ENCODE data around the gene SPG11.

DNA sequence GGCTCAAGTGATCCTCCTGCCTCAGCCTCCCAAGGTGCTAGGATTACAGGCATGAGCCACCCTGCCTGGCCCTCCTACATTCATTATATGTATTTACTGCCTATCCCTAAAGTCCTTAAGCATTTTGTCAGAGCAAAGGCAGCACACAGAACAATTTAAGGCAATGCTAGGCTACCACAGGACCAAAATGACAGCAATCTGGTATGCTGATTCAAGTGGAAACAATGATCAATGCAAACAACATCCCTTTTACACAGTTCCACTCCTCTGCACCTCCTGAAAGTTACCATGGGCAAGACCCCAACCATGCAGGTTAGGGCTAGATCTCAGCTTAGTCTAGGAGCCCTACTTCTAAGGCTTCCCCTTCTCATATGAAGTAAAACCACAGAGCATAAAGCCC is 40.3 kb downstream of the SPG11 start:
- TF ChIP-seq SP1 (IDR thresholded peaks at IDR 0.05) = no peak
- no peak for TF ChIP-seq BHLHE40 (IDR thresholded peaks at IDR 0.05; ENCODE audit: borderline replicate concordance)
- no peak for TF ChIP-seq L3MBTL2 (conservative IDR thresholded peaks at IDR 0.05)
- no peak for TF ChIP-seq FOXK2 (IDR thresholded peaks at IDR 0.05)
- TF ChIP-seq ELF4 (IDR thresholded peaks at IDR 0.05) = no peak
- no peak for TF ChIP-seq TARDBP (IDR thresholded peaks at IDR 0.05)
- no peak for TF ChIP-seq SUZ12 (IDR thresholded peaks at IDR 0.05)
- TF ChIP-seq HDGF (IDR thresholded peaks at IDR 0.05; ENCODE audit: borderline replicate concordance) = no peak
- no peak for TF ChIP-seq NFRKB (IDR thresholded peaks at IDR 0.05)
- TF ChIP-seq, protein P1, sequence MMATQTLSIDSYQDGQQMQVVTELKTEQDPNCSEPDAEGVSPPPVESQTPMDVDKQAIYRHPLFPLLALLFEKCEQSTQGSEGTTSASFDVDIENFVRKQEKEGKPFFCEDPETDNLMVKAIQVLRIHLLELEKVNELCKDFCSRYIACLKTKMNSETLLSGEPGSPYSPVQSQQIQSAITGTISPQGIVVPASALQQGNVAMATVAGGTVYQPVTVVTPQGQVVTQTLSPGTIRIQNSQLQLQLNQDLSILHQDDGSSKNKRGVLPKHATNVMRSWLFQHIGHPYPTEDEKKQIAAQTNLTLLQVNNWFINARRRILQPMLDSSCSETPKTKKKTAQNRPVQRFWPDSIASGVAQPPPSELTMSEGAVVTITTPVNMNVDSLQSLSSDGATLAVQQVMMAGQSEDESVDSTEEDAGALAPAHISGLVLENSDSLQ (IDR thresholded peaks at IDR 0.05) = no peak
- no peak for TF ChIP-seq FOXM1 (IDR thresholded peaks at IDR 0.05; ENCODE audit: borderline replicate concordance)
- no peak for TF ChIP-seq LEF1 (IDR thresholded peaks at IDR 0.05; ENCODE audit: borderline replicate concordance)
- TF ChIP-seq FOXA1 (IDR thresholded peaks at IDR 0.05) = no peak
- no peak for TF ChIP-seq ARNT (IDR thresholded peaks at IDR 0.05)

Data from HEK293T (cell line).